GM13977 (cell line): ENCODE data around the gene ANXA6.

ENCODE experiments used
- DNase-seq: peaks from one replicate; pipeline ENCODE4 v3.0.0; 2012; ENCODE audit warnings: low spot score
- in situ Hi-C: fragments of 300-500 bp; cut with MboI; formaldehyde crosslinking; loops from one replicate; pipeline ENCODE4 v1.12.0; 2022; ENCODE audit warnings: low sequenced_read_pairs, low pct_unique_long_range_greater_than_20kb, mixed read lengths, inconsistent platforms; ENCODE audit not compliant: unreplicated experiment
- TF ChIP-seq, protein P1 (sequence below): IDR thresholded peaks from 2 replicates; pipeline ENCODE4 v1.5.1; 2012; ENCODE audit warnings: mild to moderate bottlenecking, control low read depth; ENCODE audit not compliant: insufficient read depth; ENCODE audit errors: extremely low read depth, missing control alignments

Gene ANXA6

DNA sequence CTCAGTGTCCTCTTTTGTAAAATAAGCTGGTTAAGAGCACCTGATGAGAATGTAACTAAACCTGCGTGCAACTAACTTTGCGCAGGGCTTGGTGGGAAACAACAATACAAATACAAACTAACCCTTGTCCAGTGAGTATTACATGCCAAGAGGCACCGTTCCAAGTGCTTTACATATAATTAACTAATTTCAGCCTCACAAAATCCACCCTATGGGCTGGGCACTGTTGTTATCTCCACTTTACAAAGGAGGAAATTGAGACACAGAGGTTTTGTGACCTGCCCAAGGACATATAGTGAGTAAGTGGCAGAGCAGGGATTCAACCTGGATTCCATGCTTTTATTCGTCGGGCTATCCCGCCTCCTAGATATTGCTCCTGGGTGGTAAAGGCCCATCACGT lies 50.5 kb downstream of the ANXA6 start:
- in situ Hi-C loops = no loop called here
- TF ChIP-seq, protein P1, sequence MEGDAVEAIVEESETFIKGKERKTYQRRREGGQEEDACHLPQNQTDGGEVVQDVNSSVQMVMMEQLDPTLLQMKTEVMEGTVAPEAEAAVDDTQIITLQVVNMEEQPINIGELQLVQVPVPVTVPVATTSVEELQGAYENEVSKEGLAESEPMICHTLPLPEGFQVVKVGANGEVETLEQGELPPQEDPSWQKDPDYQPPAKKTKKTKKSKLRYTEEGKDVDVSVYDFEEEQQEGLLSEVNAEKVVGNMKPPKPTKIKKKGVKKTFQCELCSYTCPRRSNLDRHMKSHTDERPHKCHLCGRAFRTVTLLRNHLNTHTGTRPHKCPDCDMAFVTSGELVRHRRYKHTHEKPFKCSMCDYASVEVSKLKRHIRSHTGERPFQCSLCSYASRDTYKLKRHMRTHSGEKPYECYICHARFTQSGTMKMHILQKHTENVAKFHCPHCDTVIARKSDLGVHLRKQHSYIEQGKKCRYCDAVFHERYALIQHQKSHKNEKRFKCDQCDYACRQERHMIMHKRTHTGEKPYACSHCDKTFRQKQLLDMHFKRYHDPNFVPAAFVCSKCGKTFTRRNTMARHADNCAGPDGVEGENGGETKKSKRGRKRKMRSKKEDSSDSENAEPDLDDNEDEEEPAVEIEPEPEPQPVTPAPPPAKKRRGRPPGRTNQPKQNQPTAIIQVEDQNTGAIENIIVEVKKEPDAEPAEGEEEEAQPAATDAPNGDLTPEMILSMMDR = no peak
- no peak for DNase-seq

DNA sequence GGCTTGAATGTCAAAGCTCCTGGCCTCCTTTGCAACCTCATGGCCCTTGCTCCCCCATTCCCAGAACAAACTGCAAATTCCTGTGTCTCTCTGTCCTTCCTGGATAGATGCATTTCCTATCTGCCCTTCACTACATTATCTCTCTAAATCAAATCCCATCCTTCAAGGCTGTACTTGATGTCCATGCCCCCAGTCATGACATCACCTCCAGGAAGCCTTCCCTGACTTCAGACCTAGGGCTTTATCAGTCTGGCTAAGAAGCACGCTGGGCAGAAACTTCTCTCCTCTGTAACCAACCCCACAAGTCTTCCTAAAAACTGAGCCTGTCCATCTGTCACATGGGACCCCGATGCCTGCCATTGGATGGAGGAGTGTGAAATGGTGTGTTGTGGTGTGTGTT lies 51.1 kb downstream of the ANXA6 start:
- TF ChIP-seq, protein P1 = no peak
- in situ Hi-C loops = no loop called here
- DNase-seq = no peak

DNA sequence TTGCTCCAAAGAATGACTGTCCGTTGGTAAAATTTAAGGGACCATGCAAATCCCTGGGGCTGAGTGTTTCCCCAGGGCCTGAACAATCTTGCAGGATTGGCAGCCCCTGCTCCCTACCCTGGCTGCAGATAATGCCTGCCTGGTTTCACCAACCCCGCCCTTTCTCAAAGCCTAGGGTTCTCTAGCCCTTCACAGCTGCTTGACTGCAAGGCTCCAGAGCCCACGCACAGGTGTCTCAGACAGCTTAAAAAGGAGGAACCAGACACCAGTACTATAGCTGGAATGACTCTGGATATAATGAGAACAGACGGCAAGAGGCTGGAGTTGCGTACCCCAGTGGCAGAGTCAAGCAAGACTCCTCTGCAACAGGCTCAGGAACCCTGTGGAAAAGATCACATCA lies 51.5 kb downstream of the ANXA6 start:
- TF ChIP-seq, protein P1 = no peak
- in situ Hi-C loops = no loop called here
- DNase-seq = no peak

DNA sequence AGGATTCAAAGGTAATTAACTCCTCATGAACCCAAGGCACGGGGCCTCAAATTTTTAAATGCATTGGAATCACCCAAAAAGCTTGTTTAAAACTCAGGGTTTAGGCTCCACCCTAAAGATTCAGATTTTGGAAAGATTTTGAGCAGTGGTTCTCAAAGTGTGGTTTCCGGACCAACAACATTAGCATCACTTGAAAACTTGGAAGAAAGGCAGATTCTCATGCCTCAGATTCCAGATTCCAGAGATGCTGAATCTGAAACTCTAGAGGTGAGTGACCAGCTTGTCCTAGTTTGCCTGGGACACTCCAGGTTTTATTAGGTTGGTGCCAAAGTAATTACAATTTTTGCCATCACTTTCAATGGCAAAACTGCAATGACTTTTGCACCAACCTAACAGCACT lies 52.0 kb downstream of the ANXA6 start:
- no peak for DNase-seq
- TF ChIP-seq, protein P1 = no peak
- in situ Hi-C loops = no loop called here

DNA sequence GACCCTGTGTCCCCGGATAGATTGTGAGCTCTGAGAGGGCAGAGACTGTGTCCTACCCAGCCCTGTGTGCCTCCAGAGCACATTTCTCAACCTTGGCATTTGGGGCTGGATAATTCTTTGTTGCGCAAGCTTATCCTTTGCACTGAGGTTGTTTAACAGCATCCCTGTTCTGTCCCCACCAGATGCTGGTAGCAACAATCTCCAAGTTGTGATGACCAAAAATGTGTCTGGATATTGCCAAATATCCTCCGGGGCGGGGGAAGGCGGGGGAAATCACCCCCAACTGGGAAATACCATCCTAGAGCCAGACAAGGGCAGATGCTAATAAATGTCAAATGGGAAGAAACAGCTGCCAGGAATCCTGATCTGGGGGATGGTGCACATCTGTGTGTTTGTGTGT lies 52.8 kb downstream of the ANXA6 start:
- in situ Hi-C loops = no loop called here
- TF ChIP-seq, protein P1 = no peak
- DNase-seq = no peak

DNA sequence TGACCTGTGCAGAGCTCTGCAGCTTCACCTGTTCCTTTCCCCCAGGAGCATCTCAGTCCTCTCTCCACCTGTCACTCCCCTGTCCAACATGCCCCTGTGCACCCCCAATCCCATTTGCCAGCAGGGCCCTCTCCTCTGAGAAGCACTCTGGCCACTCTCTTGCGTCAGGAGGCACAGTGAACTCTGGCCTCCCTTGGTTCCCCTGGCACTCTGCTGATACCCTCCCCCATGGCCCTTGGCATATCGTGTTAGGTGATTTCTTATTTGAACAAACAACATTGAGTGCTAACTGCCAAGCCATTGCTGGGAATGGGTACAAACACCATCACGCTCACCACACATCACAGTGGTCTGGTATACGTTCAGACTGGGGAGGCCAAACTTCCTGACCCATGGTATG lies 55.8 kb downstream of the ANXA6 start:
- in situ Hi-C loops = no loop called here
- no peak for DNase-seq
- TF ChIP-seq, protein P1 = no peak

DNA sequence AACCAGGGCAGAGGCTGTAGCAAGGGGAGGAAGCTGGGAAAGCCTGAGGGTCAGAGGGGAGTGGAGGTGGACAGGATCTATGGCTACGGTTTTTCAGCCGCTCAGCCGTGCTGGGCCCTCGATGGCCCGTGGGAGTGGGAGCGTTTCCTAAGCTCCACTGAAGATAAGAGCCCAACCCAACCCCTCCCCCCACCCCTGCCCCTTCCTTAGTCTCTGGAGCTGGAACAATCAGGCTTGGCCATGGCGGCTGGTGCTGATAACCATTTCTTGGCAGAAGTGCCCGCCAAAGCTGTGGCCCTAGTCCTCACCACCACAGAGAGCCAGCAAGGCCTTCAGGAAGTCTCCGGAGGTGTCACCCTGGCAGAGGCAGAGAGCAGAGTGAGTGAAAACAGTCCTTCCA lies 56.4 kb downstream of the ANXA6 start:
- TF ChIP-seq, protein P1 = no peak
- in situ Hi-C loops = no loop called here
- no peak for DNase-seq
